Raji (cell line): ENCODE data around the gene SKP1.

Experiments used
- POLR2A ChIP-seq: IDR thresholded peaks from 2 replicates; pipeline ENCODE4 v1.6.1; 2011; ENCODE audit warnings: low read depth, low read length, control low read depth; ENCODE audit not compliant: insufficient read depth

The SKP1 gene

DNA sequence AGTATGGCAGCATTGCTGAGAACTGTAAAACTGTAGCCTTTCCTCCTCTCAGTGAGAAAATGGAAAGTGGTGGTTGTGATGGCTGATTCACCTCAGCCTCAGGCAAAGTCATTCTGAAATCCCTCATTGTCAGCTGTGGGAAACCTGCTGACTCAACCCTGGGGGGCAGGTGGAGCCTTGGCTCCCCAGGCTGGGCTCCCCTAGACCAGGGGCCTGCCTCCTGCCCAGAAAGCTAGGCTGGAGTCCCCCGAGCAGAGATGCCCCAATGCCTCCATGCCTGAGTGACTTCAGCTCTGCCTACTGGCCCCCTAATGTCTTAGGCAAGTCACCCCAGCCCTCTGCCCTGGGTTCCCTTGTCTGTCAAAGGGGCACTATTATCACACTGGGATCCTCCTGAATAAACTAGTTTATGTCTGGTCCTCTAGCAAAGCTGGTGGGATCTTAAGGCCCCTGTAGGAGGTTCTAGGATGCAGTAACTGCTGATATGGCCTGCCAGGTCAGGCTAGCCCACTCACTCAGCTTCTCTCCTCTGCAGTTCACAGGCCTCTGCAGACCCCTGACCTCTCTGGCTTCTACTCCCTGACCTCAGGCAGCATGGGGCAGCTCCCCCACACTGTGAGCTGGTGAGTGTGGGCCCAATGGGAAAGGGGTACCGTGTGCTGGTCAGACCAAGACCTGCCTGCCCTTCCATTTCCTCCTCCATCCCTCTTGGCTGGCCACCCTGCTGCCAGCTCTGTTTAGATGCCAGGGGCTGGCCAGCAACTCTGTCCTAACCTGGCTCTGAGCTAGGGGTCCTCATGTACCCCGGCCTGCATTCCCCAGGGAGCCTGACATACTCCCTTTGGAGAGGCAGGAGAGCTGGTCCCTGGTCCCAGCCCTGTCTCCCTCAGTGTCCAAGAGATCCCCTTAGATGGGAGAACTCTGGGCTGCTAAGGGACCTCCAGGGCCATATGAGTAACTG is 38.1 kb downstream of the SKP1 start:
- no peak for TF ChIP-seq POLR2A

DNA sequence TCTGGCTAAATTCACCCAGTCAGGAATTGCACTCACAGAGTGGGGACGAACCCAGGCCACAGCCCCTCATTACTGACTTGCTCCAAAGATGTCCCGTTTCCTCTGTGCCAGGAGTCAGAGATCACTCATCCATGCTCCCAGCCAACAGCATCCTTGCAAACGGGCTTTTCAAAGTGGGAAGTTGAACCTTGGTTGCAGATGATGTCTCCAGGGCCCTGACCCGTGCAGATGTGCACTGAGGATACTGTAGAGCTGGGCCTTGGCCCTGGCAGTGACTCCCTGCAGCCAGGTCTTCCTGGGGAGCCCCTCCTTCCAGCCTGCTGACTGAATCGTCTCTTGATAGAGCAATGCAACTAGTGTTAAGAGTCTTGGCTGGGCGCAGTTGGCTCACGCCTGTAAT is 40.0 kb downstream of the SKP1 start:
- TF ChIP-seq POLR2A: no peak

DNA sequence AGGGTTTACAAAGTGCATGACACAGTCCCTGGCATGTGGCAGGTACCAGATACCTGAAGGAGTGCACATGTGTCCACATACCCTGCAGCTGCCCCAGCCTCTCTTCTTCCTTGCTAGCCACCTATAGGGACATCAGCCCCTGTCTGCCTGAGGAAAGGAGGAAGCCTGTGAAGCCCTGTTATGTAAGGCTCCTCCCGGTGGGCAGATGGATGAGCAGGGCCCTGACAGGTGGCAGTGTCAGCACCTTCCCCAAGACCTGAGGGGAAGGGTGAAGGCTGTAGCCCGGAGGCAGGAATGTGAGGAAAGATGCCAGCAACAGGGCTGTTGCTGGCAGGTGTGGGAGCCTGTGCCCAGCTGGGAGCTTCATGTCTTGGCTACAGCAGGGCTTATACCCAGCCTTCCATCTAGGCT is 40.5 kb downstream of the SKP1 start:
- no peak for TF ChIP-seq POLR2A

DNA sequence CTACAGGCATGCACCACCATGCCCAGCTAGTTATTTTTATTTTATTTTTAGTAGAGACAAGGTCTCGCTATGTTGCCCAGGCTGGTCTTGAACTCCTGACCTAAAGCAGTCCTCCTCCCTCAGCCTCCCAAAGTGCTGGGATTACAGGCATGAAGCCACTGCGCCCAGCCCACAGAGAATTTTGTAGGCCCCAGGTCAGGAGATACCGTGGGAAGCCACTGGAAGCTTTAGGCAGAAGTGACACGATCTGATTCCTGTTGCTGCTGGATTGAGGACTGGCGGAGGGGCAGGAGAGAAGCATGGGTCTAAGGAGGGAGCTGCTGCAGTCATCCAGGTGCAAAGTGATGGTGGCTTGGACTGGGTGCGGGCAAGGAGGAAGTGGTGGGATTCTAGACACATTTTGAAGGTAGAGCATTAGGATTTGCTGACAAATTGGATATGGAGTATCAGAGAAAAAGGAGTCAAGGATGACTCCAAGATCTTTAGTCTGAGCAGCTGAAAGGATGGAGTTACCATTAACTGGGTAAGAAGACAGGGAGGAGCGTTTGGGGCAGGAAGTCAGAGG is 41.6 kb downstream of the SKP1 start:
- TF ChIP-seq POLR2A: no peak

DNA sequence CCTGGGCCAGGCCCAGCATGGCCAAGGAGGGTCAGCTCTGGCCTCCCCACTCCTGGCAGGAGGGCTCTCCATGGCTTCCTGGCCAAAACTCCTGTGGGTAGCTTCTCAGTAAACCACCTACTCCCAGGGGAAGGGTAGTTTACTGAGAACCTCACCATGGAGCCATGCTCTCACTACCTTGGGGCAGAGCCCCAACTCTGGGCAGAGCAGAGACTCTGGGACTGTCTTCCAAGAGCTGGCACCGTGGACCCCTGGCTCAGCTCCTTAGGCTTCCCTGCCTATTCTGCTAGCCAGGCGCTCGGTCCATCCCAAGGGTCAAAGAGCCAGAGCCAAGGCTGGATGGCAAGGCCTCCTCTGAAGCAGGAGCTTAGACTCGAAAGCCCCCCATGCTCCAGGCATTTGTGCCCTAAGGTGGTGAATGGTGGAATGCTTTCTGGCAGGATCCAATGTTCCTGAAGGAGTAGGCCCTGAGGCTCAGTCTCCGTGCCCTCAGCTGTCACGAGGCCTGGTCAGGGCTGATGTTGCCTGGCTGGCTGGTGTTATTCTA is 42.7 kb downstream of the SKP1 start:
- no peak for TF ChIP-seq POLR2A

DNA sequence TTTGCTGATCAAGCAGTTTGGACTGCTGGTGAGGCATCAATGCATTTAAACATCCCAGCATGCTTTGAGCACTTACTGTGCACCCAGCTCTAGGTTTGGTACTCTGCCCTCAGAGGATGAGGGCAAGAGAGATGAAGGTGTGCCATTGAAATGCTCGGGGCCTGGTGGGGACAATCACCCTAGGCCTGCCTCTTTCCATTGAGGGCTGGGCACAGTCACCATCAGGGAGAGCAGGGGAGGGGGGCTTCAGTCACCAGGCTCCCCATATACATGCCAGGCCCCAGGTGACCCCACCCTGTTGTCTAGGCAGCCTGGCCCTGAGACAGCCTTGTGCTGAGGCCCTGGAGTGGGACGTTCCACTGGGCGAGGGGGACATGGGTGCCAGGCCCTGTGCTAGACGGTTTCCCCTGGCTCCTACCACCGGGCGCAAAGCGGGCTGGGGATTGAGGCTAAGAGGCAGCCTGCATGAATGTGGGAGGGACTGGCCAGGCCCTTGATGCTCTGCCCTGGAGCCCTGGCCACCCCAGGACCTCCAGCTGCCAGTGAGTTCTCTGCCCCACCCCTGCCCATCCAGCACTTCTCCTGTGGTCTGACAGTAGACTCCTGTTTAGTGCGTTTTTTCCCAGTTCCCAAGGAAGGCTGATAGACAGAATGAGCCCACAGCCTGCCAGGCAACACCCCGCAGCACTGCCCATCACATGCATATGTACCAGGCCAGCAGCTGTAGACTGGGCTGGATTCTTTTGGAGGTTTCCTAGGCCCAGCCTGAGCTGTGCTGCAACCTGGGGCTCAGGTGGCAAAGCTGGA is 43.4 kb downstream of the SKP1 start:
- no peak for TF ChIP-seq POLR2A

DNA sequence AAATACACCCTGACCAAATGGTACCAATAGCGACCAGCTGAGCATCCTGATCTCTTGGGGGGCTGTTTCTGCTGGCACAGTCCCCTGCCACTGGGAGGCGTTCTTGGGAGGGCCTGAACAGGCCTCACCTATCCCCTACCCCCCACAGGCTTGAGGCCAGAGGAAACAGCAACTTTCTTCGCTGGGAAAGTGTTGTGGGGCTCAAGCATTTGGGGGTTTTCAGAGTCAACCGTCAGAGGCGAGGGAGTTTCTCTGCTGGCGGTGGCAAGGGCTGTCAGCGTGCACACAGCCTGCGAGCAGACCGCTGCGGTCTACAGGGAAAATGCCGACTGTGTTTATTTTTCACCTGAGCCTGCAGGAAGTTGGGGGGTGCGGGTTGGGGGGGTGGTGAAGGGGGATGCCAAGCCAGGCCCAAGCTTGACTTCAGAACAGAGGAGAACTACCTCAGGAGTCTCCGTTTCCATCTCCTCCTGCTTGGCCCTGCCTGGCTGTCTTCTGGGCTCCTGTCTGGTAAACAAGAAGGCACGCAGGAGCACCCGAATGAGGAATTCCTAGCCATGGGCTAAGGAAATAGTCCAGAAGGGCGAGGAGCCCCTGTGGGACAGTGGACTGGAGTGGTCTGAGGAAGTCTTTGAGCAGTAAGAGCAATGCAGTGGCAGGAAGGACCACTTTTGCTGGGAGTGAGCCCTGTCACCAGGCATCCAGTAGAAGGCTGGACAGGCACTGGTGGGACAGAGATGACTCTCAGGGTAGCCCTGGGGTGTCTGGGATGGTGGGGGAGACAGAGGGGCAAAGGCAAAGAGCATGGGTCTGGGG is 44.2 kb downstream of the SKP1 start:
- no peak for TF ChIP-seq POLR2A

DNA sequence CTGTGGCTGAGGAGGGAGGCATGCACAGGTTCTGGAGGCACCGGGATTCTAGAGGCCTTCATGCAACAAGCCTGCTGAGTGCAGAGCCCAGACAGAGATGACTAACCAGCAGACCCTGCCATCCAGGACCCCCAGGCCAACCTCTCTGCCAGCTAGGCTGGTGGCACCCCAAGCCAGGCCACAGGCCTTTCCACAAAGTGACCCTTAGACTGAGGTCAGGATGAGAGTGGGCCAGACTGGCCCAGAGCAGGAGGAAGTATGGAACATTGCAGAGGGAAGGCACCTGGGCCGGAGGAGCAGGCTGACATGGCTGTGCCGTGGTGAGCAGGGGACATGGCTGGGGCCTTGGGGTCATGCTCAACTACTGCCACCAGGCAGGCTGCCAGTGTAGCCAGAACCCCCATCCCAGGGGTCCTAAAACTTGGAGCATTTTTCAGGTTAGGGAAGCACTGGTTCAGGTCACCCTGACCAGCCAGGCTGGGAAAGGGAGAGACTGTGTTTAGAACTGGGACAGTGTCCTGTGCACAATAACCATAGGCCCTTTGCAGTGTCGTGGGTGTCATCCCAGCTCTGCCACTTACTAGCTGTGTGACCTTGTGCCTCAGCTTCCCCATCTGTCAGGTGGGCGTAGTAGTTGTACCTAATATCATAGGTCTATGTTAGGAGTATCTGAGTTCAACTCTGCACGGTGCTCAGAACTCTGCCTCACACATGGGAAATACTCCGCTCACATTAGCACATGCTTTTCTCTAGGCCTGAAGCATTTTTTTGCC is 45.0 kb downstream of the SKP1 start:
- no peak for TF ChIP-seq POLR2A

DNA sequence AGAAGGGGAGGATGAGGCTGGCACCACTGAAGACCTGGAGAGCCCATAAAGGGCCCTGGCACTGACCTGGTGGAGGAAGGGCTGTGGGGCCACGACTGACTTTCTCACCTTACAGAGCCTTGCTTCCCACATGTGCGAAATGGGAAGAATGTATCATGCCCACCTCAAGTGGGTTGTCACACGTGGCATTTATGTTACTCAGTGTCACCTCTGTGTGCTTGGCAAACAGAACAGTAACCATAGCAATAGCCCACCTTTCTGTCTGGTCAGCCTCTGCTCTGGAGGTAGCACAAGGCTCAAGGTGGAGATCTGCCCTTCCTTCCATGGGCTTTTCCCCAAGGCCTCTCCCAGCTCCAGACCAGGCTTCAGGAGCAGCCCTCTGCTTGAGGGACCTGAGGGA is 45.6 kb downstream of the SKP1 start:
- no peak for TF ChIP-seq POLR2A

DNA sequence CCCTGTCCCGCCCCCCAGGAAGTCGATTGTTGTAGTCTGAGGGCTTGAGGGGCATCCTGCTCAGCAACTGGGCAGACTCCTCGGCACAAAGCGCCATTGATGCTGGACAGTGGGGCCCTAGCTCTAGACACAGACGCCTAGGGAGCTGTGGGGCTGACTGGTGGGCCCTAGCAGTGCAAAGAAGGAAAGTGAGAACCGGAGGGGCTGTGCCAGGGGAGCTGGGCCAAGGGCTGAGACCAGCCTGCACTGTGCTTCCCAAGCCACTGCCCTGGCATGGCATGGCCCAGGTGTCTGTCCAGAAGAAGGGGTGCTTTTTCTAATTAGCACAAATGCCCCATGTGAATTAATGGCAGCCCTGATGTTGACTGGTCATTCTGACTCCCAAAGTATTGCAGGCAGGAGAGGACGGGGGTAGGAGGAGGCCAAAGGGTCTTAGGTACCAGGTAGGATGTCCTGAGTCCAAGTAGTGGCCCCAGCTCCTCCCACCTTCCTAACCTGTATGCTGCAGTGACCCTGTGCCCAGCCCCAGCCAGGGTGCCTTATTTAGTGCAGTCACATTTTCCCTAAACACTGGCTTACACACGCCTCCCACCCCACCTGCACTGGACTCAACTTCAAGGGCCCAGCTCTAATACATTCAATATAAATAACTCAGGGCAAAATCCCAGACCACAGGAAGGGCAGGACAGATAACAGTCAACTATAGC is 46.4 kb downstream of the SKP1 start:
- no peak for TF ChIP-seq POLR2A

DNA sequence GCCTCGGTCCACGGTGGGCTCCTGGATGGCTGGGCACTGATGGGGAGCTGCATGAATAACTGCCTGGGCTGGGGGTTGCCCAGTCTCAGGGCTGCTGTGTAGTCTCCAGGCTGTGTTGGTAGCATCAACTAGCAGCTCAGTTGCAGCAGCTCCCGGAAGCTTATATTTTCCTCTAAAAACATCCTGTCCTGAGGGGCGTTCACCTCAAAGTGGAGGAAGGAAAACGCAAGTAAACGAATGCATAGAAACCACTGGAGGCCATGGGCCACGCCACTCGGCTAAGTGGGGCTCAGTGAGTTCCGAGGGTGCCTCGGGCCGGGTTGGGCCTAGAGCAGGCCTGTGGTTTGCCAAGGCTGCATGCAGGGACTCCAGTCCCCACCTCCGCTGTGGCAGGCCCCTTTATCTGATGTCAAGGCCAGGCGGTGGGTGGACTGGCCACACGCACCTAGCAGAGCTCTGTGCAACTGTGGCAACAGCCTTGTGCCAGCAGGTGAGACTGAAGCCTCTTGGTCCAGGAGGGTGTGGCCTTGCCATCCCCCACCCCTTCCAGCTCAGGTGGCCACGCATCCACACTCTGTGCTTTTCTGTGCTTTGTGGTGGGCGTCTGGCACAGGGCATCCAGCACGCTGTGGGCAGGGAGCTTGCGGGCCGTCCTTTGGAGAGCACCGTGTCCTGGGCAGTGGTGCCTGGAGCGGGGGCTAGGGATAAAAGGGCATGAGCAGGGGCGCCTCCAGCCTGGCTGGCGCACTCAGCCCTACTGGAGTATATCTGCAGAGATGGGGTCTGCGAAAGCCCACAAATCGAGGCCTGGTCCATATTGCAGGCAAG is 47.1 kb downstream of the SKP1 start:
- no peak for TF ChIP-seq POLR2A

GRCh38 chr5:134128648-134128995 is 48.1 kb downstream of the SKP1 start:
- TF ChIP-seq POLR2A: no peak
